Panc1 (cell line): ENCODE data around the gene CHSY1. TPM values are rescaled to one million over a fixed set of nuclear protein-coding genes. Genes with fewer than 3 reads are reported as not detected.

Experiments used
- ATAC-seq: fragments of 200-7000 bp; cut with Tn5 transposase; 2 replicates; pipeline ENCODE4 v1.9.1; 2020; ENCODE audit warnings: mild to moderate bottlenecking, moderate library complexity
- BruUV-seq: library from RNA; stranded (reverse); fragments of 400-500 nt; replicated peaks from 2 replicates; lab custom pipeline; 2021; lab: Mats Ljungman, UMichigan
- CTCF ChIA-PET: fragments of 300-600 bp; sonication (Branson Sonifier 250); formaldehyde crosslinking; loops from one replicate; lab custom pipeline; 2022; ENCODE audit warnings: antibody characterized with exemption; lab: Charles Lee
- POLR2A ChIA-PET: fragments of 300-600 bp; sonication (Branson Sonifier 250); formaldehyde crosslinking; loops from one replicate; lab custom pipeline; 2022; ENCODE audit warnings: antibody characterized with exemption; lab: Charles Lee
- DNase-seq: peaks from one replicate; pipeline ENCODE4 v3.0.0-alpha.2; 2010; ENCODE audit warnings: low read depth, low spot score
- H3K27ac ChIP-seq: 2 replicates; pipeline ENCODE4 v1.5.1; 2011; ENCODE audit warnings: mild to moderate bottlenecking, low read length, inconsistent platforms
- H3K27me3 ChIP-seq: fragments of 200-500 bp; sonication (Bioruptor generic); 2 replicates; pipeline ENCODE4 v1.6.0; 2014; ENCODE audit warnings: low read length, inconsistent platforms; ENCODE audit not compliant: control insufficient read depth, insufficient read depth
- H3K36me3 ChIP-seq: fragments of 200-500 bp; sonication (Bioruptor generic); 2 replicates; pipeline ENCODE4 v1.5.1; 2014; ENCODE audit warnings: inconsistent platforms, mild to moderate bottlenecking, low read length, moderate library complexity; ENCODE audit not compliant: control insufficient read depth, insufficient read depth
- H3K4me1 ChIP-seq: 2 replicates; pipeline ENCODE4 v1.5.1; 2011; ENCODE audit warnings: inconsistent platforms, mild to moderate bottlenecking, low read length, moderate library complexity; ENCODE audit not compliant: control insufficient read depth, insufficient read depth
- H3K4me3 ChIP-seq, 2 experiments: 2 replicates each; pipeline ENCODE4 v1.5.1; 2011 to 2012; ENCODE audit warnings: low read depth in 2 of 2, low read length in 2 of 2, mild to moderate bottlenecking in 2 of 2, inconsistent platforms in 1 of 2, moderate library complexity in 1 of 2
- H3K9me3 ChIP-seq: fragments of 200-500 bp; sonication (Bioruptor generic); 2 replicates; pipeline ENCODE4 v1.5.1; 2014; ENCODE audit warnings: low read depth, mild to moderate bottlenecking, inconsistent platforms, low read length, moderate library complexity; ENCODE audit not compliant: control insufficient read depth, insufficient read depth
- SIN3A ChIP-seq: IDR thresholded peaks from 2 replicates; pipeline ENCODE4 v1.6.1; 2012; ENCODE audit warnings: low read depth, mild to moderate bottlenecking, low read length, moderate library complexity, borderline replicate concordance; ENCODE audit not compliant: insufficient read depth
- TCF7L2 ChIP-seq: IDR thresholded peaks from 2 replicates; pipeline ENCODE4 v1.6.1; 2011; ENCODE audit warnings: mild to moderate bottlenecking, low read depth, low read length, inconsistent platforms
- in situ Hi-C: cut with HindIII; loops from 2 replicates; pipeline ENCODE4 v1.10.0; 2016; ENCODE audit warnings: low sequenced_read_pairs, low pct_unique_long_range_greater_than_20kb
- intact Hi-C: fragments of 100-400 bp; cut with micrococcal nuclease; formaldehyde crosslinking; loops from one replicate; pipeline ENCODE4 v1.10.0; 2022; ENCODE audit not compliant: unreplicated experiment
- total RNA-seq: library from RNA; stranded (reverse); gene quantifications from one replicate; pipeline ENCODE4 v1.2.1, GENCODE V29; 2021; ENCODE audit not compliant: unreplicated experiment
- TF ChIP-seq, protein P1 (sequence below), 2 experiments: IDR thresholded peaks; 2 replicates each; pipeline ENCODE4 v1.6.1; 2011 to 2012; ENCODE audit warnings: low read depth in 2 of 2, control low read depth in 1 of 2, low read length in 1 of 2, mild to moderate bottlenecking in 1 of 2, moderate library complexity in 1 of 2; ENCODE audit not compliant: insufficient read depth in 1 of 2
- TF ChIP-seq, protein P2 (sequence below): fragments of 450-650 bp; IDR thresholded peaks from 2 replicates; pipeline ENCODE4 v1.5.1; 2017; ENCODE audit warnings: mild to moderate bottlenecking

Gene CHSY1
- total RNA-seq, 1 experiment from 2014 or later, result 50.8 TPM

DNA sequence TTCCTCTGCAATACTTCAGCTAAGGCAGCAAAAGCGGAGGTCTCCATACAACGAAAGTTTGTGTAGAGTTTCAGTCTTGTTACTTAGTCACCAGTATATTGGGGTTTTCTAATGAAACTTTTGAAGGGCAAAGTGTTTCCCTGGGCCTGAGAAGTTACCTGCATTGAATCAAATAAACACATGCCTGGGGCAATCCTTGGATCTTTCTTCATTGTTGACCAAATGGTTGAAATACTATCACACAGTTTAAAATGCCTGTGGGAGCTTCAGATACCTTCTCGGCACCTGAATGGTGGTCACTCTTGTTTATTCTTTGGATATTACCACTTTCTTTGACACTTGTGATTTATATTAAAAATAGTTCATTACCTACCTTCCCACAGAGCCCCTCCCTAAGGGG is 988 bp upstream of the CHSY1 start:
- DNase-seq, result no peak
- TF ChIP-seq, protein P1, sequence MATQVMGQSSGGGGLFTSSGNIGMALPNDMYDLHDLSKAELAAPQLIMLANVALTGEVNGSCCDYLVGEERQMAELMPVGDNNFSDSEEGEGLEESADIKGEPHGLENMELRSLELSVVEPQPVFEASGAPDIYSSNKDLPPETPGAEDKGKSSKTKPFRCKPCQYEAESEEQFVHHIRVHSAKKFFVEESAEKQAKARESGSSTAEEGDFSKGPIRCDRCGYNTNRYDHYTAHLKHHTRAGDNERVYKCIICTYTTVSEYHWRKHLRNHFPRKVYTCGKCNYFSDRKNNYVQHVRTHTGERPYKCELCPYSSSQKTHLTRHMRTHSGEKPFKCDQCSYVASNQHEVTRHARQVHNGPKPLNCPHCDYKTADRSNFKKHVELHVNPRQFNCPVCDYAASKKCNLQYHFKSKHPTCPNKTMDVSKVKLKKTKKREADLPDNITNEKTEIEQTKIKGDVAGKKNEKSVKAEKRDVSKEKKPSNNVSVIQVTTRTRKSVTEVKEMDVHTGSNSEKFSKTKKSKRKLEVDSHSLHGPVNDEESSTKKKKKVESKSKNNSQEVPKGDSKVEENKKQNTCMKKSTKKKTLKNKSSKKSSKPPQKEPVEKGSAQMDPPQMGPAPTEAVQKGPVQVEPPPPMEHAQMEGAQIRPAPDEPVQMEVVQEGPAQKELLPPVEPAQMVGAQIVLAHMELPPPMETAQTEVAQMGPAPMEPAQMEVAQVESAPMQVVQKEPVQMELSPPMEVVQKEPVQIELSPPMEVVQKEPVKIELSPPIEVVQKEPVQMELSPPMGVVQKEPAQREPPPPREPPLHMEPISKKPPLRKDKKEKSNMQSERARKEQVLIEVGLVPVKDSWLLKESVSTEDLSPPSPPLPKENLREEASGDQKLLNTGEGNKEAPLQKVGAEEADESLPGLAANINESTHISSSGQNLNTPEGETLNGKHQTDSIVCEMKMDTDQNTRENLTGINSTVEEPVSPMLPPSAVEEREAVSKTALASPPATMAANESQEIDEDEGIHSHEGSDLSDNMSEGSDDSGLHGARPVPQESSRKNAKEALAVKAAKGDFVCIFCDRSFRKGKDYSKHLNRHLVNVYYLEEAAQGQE (IDR thresholded peaks at IDR 0.05; ENCODE audit: insufficient read depth in 1 of 2, low read depth in 2 of 2, low read length in 1 of 2), result no peak
- TF ChIP-seq SIN3A (no peak), TCF7L2 (no peak)
- TF ChIP-seq, protein P2, sequence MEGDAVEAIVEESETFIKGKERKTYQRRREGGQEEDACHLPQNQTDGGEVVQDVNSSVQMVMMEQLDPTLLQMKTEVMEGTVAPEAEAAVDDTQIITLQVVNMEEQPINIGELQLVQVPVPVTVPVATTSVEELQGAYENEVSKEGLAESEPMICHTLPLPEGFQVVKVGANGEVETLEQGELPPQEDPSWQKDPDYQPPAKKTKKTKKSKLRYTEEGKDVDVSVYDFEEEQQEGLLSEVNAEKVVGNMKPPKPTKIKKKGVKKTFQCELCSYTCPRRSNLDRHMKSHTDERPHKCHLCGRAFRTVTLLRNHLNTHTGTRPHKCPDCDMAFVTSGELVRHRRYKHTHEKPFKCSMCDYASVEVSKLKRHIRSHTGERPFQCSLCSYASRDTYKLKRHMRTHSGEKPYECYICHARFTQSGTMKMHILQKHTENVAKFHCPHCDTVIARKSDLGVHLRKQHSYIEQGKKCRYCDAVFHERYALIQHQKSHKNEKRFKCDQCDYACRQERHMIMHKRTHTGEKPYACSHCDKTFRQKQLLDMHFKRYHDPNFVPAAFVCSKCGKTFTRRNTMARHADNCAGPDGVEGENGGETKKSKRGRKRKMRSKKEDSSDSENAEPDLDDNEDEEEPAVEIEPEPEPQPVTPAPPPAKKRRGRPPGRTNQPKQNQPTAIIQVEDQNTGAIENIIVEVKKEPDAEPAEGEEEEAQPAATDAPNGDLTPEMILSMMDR, result no peak
- POLR2A ChIA-PET, result interaction anchor here (0.6 kb wide), 1 partner anchor 1258 kb away, joined by 3 read pairs; no protein-coding TSS in a partner anchor

DNA sequence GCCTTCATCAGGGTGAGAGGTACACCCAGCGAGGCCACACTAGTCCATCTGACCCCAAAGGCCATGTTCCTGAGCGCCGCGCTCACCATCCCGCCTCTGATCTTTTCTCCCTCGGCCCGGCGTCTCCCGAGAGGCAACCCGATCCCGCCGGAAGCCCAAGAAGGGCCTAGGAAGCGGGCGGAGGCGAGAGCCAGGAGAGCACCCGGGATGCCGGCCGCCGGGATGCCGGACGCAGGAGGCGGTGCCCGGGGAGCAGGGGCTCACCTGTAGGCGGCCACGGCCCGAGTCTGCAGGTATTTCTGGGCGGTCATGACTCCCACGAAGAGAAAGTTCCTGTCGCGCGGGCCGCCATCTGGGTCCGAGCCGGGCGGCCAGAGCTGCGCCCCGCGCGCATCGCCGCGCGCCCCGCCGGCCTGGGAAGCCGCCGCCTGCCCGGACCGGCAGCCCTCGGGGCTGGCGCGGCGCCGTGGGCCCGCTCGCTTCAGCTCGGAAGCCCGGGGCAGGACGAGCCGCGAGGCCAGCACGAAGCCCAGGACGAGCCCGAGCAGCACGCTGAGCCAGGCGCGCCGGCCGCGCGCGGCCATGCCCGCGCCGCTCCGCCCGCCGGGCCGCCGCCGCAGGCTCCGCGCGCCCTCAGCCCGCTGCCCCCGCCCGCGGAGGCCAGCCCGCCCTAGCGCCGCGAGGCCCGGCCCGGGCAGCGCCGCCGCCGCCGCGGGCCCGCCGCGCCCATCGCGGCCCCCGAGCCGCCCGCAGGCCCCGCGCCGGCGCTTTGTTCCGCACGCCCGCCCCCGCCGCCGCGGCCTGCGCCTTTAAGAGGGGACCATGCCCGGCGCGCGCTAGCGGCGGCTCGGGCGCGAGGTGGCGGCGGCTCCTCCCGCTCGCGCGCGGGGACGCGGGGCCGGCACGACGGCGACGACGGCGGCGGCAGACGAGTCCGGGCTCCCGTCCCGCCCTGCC is 697 bp downstream of the CHSY1 start:
- intact Hi-C loops (loop anchor here (10.0 kb wide), 1 partner anchor 336 kb away; the partner anchor contains the start of gene LRRK1), in situ Hi-C loops (no loop called here)
- no peak; the same call in 1 of the 2 replicates for TF ChIP-seq TCF7L2
- TF ChIP-seq, protein P2, result no peak
- no peak for TF ChIP-seq SIN3A
- POLR2A ChIA-PET, result interaction anchor here (0.6 to 0.7 kb wide), 2 partner anchors 10 to 218 kb away, joined by 3 to 4 read pairs; no protein-coding TSS in a partner anchor
- no TSS peak for BruUV-seq
- H3K9me3 ChIP-seq, result no peaks in the 10 kb centered on the region
- ATAC-seq (peak; percentile 64), DNase-seq (no peak)
- CTCF ChIA-PET, result no interaction called here
- peaks cover 50% of the 10 kb centered on the region for H3K4me1 ChIP-seq
- peak overlapping the region; percentile 87 to 93 for H3K4me3 ChIP-seq
- H3K27ac ChIP-seq, result peak overlapping the region; percentile 91
- H3K27me3 ChIP-seq, result no peaks in the 10 kb centered on the region
- peaks cover 4% of the 10 kb centered on the region; the same call in 1 of the 2 replicates for H3K36me3 ChIP-seq

More for the DNA sequence above, 988 bp upstream of the CHSY1 start:
- H3K9me3 ChIP-seq, result no peaks in the 10 kb centered on the region
- H3K4me3 ChIP-seq, result peak overlapping the region; percentile 60 to 83
- peak overlapping the region; percentile 96 for H3K27ac ChIP-seq
- no TSS peak for BruUV-seq
- CTCF ChIA-PET, result no interaction called here
- ATAC-seq, result no peak
- peaks cover 3% of the 10 kb centered on the region; the same call in 1 of the 2 replicates for H3K36me3 ChIP-seq
- intact Hi-C loops, result loop anchor here (10.0 kb wide), 1 partner anchor 338 kb away; the partner anchor contains the start of gene LRRK1
- in situ Hi-C loops, result no loop called here
- peaks cover 41% of the 10 kb centered on the region for H3K4me1 ChIP-seq
- H3K27me3 ChIP-seq, result no peaks in the 10 kb centered on the region
